Epithelial cell of proximal tubule (primary cell): ENCODE results near the gene SEC63. TPM values are rescaled to one million over a fixed set of nuclear protein-coding genes. Genes with fewer than 3 reads are reported as not detected.
"Not testable (repeated sequence)": the region's sequence is repeated elsewhere in the genome, so short reads cannot be mapped to it uniquely, and the experiment has no call there.

Source experiments
- DNase-seq: peaks from one replicate; pipeline ENCODE4 v3.0.0-alpha.2; 2011; ENCODE audit warnings: low read depth
- H3K4me3 ChIP-seq: 2 replicates; pipeline ENCODE4 v1.5.1; 2011; ENCODE audit warnings: low read depth, mild to moderate bottlenecking, low read length
- total RNA-seq: library from RNA; depleted of rRNA; stranded (reverse); fragments of >200 nt; gene quantifications from 2 replicates; pipeline ENCODE4 v1.2.3, GENCODE V29; 2015
- TF ChIP-seq, protein P1 (sequence below): conservative IDR thresholded peaks from 2 replicates; pipeline ENCODE4 v1.5.1; 2012; ENCODE audit warnings: low read depth, mild to moderate bottlenecking, low read length

The SEC63 gene
- total RNA-seq, 1 donor from 2014 or later, result 5.4 TPM

DNA sequence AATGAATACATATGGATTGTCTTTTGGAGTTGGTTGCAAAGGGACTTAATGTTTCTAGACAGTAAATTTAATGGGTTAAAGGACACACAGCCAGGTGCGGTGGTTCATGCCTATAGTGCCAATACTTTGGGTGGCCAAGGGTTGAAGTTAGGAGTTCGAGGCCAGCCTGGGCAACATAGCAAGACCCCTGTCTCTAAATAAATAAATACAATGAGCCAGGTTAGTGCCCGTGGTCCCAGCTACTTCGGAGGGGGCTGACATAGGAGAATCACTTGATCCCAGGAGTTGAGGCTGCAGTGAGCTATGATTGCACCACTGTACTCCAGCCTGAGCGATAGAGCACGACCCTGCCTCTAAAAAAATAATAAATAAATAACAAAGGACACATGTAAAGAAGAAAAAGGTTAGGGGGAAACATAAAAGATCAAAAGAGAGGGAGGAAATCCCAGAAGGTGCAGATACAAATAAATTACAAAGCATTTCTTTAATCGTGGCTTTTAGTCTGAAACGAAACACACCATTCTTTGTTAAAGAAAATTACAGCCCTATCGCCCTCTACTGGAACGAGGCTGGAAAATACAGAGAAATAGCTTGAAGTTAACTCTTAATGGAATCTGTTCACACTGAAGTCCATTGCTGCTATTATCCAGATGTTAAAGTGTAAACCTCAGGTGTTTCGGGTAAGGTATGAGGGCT is 91.3 kb downstream of the SEC63 start:
- TF ChIP-seq, protein P1, sequence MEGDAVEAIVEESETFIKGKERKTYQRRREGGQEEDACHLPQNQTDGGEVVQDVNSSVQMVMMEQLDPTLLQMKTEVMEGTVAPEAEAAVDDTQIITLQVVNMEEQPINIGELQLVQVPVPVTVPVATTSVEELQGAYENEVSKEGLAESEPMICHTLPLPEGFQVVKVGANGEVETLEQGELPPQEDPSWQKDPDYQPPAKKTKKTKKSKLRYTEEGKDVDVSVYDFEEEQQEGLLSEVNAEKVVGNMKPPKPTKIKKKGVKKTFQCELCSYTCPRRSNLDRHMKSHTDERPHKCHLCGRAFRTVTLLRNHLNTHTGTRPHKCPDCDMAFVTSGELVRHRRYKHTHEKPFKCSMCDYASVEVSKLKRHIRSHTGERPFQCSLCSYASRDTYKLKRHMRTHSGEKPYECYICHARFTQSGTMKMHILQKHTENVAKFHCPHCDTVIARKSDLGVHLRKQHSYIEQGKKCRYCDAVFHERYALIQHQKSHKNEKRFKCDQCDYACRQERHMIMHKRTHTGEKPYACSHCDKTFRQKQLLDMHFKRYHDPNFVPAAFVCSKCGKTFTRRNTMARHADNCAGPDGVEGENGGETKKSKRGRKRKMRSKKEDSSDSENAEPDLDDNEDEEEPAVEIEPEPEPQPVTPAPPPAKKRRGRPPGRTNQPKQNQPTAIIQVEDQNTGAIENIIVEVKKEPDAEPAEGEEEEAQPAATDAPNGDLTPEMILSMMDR, result peak; percentile 66
- no peak for DNase-seq

DNA sequence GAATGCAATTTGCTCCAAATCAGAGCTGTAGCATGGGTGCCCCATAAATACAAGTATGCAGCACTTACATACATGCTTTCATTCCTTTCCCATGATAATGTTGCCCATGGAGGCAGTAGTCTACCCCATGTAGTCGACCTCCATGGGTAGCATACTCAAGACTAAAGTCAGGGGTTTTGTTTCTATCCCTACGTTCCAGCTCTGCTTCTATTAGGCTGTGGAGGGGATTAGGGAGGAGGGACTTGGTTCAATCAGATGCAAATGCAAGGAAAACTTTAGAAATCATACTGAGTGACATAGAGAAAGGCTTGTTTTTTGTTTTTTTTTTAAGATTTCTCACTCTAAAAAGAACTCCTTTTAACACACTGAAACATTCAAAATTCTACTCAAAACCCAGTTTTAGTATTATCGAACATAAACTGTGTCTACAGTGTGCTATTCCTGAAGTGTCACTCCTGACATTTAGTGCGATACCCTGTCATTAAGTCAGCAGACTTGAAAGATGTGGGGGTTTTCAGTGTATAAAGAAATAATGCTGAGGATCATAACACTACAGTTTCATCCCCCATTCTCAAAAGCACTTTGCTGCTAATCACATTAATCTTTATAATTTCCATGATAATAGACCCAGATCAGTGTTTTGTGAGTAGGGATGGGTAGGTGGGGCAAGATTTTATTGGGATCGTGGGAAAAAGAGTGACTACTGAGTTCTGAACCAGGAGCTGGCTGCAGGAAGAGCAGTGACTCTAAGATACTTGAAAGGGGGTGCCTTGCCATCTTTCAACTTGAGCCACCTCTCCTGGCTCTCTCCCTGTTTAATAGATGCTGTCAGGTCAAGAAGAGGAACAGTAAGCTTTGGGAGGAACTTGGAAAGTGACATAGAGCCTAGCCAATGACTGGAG is 93.5 kb downstream of the SEC63 start:
- TF ChIP-seq, protein P1, result no peak
- no peak for DNase-seq
- no peak overlapping the region for H3K4me3 ChIP-seq

More for the DNA sequence above, 91.3 kb downstream of the SEC63 start:
- H3K4me3 ChIP-seq, result no peak overlapping the region

DNA sequence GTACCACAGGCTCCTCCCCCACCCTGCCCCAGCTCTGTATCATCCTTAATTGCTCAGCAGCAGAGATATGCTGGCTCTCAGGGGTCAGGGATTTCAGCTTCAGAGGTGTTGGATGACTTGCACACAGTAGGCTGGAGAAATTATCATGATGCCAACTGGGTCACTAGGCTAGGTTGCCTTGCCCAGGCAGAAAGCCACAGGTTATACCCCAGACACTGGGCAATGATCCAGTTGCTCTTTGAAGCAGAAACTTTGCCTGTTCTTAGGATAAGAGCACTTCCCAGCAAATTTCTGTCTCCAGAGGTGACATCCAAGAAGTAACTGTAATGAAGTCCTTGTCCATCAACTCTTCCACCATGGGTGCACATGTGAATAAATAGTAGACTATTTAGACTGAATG is 95.6 kb downstream of the SEC63 start:
- DNase-seq, result no peak
- H3K4me3 ChIP-seq, result no peak overlapping the region
- TF ChIP-seq, protein P1, result no peak

DNA sequence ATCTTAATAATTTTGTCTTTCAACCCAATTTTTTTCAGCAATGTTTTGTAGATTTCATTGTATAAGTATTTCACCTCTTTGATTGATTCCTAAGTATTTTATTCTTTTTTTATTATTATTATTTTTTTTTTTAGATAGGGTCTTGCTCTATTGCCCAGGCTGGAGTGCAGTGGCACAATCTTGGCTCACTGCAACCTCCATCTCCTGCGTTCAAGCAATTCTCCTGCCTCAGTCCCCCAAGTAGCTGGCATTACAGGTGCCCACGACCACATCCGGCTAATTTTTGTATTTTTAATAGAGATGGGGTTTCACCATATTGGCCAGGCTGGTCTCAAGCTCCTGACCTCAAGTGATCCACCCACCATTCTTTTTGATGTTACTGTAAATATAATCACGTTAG is 97.0 kb downstream of the SEC63 start:
- not testable (repeated sequence) for H3K4me3 ChIP-seq, DNase-seq

DNA sequence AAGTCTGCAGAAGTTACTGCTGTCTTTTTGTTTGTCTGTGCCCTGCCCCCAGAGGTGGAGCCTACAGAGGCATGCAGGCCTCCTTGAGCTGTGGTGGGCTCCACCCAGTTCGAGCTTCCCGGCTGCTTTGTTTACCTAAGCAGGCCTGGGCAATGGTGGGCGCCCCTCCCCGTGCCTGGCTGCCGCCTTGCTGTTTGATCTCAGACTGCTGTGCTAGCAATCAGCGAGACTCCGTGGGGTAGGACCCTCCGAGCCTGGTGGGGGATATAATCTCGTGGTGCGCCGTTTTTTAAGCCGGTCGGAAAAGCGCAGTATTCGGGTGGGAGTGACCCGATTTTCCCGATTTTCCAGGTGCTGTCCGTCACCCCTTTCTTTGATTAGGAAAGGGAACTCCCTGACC is 97.9 kb downstream of the SEC63 start:
- H3K4me3 ChIP-seq, result not testable (repeated sequence)

DNA sequence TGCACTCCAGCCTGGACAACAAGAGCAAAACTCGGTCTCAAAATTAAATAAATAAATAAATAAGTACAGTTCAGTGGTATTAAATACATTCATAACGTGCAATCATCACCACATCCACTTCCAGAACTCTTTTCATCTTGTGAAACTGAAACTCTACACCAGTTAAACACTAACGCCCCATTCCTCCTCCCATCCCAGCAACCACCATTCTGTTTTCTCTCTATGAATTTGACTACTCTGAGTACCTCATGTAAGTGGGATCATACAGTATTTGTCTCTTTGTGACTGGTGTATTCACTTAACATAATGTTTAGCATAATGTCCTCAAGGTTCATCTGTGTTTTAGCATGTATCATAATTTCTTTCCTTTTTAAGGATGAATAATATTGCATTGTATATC is 104.8 kb downstream of the SEC63 start:
- TF ChIP-seq, protein P1, result no peak
- no peak overlapping the region for H3K4me3 ChIP-seq
- no peak for DNase-seq

More for the DNA sequence above, 97.9 kb downstream of the SEC63 start:
- DNase-seq, result not testable (repeated sequence)

DNA sequence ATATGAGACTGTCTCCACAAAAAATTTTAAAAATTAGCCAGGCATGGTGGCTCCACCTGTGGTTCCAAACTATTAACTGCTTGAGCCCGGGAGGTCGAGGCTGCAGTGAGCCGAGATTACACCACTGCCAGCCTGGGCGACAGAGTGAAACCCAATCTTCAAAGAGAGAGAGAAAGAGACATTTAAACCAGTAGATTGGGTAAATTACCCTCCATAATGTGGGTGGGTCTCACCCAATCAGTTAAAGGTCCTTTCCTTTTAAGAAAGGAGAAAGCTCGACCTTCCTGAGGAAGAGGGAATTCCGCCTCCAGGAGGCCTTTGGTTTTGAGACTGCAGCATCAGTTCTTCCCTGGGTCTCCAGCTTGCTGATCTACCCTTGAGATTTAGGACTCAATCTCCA is 108.7 kb downstream of the SEC63 start:
- H3K4me3 ChIP-seq, result no peak overlapping the region
- TF ChIP-seq, protein P1, result no peak
- DNase-seq, result no peak
